Stimulated activated CD4-positive, alpha-beta T cell treated with anti-CD3 and anti-CD28 coated beads, Interleukin-15, amount 100 ng/mL, for 1 hour (primary cell): ENCODE data around the gene VEZF1.
A peak's percentile ranks its signal among the peaks of the same experiment; 100 is the strongest.
"Not testable (repeated sequence)": the region's sequence is repeated elsewhere in the genome, so short reads cannot be mapped to it uniquely, and the experiment has no call there.

Source experiments
- DNase-seq, 2 donors: peaks; one replicate each; pipeline ENCODE4 v3.0.0-alpha.2; 2020; ENCODE audit warnings: low read depth in 1 of 2, low spot score in 1 of 2

Gene VEZF1

DNA sequence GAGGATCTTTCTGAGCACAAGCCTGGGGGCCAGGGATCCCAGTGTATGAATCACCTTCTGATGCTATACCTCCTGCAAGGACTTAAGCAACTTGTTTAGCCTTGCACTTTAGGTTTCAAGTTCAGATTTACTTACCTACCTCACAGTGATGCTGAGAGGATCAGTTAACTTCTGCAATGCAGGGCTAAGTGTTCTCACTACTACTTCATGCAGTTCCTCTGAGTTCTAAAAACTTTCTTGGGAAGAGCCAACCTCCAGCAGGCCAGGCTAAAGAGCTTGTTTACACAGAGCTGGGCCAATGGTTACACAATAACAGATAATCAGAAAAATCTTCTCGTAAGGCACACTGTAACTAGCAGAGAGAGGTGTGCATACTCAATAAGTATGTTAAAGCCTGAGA lies 13.0 kb downstream of the VEZF1 start:
- no peak for DNase-seq

DNA sequence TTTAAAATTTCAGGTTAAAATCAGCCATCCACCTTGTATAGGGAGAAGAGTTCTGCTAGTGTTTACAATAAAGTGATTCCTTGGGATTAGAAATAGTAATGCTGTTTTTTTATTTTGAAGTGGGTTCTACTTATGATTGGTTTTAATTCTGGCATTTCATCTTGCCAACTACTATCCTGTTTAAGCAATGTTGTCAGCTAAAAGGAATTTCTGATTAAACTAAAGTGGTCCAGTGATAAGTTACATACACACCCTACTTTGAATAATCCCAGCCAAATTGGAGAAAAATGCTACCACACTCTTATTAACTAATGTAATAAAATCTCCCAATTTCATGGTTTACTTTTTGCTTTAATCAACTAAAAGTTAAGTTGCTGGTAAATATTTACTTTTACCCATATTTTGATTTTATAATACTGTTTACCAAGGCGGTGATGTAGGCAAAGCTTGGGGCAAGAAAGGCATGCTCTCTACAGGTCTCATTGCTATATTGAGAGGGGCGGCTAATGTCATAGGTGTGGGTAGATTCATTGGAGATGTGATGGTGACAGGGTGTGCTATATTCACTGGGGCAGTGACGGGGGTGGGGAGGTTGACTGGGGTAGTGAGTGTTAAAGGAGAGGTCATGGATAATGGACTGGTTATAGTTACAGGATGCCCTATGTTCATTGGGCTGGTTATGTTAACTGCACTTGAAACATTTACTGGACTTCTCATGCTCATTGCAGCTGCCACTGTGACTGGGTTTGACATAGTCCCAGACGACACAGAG lies 13.8 kb downstream of the VEZF1 start:
- not testable (repeated sequence) for DNase-seq

DNA sequence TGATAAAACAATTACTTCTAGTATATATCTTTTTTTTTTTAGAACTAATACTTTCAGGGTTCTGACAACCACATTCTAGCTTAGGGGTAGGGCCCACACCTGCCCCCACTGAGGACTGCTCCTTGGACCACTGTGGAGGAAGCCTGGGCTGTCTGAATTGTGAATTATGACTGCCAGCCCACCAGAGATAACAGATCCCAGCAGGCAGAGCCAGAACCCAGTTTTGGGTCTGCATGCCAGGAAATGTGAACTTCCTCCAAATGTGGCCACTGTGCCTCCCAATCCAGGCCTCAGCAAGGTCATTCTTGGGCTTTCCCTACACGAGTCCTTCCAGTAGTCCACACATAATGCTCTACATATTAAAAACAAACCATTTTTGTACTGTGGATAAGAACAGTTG lies 15.9 kb downstream of the VEZF1 start:
- no peak for DNase-seq

DNA sequence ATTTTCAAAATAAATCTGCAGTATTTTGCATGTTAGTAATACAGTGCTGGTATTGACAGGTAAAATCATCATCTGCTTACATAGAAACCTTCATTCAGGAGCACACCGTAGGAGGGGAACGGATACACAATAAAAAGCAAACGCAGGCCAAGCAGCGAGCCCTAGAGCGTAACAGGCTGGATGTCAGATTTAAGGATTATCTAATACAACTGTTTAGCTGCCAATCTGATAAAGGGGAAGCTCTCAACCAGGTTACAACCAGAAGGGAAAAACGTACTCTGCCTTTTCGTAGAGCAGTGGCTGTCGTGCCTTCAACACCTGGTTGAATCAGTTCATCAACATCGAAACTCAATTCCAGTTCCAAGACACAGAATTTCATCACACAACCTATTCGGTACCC lies 16.5 kb downstream of the VEZF1 start:
- no peak for DNase-seq

DNA sequence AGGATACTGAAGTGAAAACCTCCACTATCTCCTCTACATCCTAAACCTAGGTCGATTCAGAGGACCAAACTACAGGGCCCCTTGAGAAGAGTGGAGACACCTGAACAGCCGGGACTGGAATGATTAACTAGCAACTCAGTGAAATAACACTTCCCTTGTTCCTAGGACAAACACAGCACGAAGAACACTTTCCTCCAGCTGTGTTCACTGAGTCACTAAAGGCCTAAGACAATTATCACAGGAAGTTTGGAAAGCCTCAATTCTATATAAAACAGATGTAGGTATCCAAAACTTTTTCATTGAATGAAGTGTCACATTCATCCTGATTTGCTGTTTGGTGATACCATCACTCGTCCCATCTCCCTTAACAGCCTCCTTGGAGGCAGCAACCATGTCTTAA lies 17.3 kb downstream of the VEZF1 start:
- DNase-seq: no peak

DNA sequence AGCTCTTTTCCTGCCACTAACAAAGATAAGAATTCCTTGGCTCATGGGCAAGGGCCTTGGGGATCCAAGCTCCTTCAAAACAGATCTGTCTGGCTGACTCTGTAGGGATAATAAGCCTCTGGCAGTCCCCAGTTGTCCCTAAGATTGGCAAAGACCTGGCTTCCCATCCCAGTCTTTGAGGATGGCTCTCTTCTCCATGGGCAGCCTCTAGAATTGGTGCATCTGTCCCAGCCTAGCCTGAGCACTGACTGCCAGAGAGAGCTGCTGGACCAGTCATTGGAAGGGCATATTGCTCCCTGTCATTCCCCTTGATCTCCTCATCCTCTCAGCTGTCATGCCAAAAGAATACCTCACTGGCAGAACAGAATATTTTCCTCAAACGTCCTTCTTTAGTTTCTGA lies 19.6 kb downstream of the VEZF1 start:
- no peak for DNase-seq

DNA sequence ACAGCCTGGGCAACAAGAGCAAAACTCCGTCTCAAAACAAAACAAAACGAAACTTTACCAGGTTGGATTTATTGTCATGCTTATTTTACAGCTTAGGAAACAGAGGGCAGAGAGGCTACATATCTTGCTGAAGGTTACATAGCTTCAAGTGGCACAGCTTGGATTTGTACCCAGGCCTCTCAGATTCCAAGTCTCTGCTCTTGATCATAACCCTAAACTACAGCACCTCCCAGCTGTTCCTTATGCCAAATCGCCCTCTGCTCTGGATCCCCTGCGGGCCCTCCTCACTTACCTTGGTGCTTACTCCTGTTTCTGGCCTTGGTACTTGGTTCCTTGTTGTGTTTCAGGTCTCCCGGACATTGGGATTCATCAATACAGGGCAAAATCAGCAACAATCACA lies 21.2 kb downstream of the VEZF1 start:
- no peak for DNase-seq

DNA sequence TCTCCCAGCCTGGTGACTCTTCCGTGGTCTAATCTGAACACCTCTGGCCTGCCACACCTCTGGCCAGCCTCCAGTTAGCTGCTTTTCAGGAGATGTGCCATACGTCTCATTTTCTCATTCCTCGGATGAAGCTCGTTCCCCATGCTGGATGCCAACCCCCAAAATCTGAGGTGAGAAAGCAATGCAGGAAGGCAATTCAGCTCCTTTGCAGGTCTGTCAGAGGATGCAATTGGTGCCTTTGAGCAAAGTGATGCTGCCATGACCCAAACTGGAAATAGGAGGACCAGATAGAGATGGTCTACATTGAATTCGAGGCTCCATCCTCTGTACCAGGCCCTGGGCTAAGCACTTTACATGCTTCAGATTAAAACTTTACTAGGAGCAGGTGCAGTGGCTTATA lies 21.8 kb downstream of the VEZF1 start:
- no peak for DNase-seq

DNA sequence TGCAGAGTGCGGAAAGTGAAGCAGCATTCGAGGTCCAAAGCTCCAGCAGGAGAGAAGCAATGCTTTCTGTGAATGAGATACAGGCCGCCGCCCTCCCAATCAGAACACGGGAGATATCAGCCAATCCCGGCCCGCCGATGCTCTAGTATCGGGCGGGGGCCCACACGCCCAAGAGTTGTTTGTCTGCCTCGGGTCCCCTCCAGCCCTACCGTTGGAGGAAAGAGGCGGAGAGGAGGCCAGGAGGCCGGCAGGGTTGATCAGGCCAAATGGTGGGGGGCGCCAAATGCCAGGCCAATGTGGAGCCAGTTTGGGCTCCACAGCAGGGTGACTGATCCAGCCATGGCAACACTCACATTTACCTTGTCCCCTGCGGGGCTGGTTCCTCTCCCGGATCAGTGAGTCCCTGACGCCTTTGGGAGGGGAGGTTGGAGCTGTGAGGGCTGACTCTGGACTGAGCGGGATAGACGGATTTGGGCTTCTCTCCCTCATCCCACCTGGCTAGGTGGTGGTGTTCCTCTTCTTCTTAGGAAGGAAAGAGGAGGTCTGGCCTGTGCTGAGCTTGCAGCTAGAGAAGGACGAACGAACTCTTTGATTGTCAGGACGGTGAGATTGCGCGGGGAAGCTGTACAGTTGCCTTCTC lies 22.4 kb downstream of the VEZF1 start:
- DNase-seq: no peak

DNA sequence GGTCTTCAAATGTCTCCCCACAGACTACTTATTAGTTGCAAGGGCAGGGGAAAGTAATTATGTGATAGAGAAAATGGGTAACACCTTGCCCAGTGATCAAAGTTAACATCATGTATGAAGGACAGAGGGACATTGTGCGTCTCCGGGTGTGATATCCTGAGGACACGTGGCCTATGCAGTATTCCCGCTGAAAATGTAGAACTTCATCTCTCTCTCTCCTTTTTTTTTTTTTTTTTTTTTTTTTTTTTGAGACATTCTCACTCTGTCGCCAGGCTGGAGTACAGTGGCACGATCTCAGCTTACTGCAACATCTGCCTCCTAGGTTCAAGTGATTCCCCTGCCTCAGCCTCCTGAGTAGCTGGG lies 24.9 kb downstream of the VEZF1 start:
- no peak for DNase-seq

DNA sequence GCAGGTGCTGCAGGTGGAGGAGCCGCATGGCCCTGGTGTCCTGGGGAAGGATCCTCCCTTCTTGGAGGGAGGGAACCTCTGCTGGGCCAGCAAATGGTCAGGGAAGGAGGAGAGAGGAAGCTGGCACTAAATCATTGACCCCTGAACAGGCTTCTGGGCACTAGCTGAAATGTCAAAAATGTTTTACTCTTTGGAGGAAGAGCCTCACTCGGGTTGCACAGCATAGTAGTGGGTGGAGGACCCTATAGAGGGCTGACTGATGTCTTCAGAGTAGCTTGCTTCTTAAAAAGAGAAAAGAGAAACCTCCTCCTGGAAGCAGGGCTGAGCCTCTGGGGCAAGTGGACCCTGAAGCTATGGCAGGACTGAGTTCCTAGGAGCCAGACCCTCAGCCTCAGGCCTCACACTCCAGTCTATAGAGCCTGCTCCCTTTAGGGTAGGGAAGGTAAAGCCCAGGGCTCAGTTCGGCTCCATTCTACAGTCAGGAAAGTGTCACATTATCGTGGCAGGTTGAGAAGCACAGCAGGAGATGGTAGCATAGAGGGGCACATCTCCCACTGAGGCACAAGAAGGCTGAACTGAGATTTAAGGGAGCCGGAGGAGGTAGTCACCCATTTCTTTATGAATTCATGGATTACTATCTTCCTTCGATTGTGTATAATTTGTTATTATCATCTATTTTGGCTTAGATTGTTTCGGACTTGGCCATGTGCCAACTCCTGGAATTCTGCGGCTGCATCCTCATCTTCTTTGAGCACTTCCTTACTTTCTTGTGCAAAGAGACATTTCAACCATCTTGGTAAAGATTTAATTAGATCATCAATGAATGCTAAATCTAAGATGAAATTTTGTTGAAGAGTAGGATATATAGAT lies 25.5 kb downstream of the VEZF1 start:
- DNase-seq: no peak

DNA sequence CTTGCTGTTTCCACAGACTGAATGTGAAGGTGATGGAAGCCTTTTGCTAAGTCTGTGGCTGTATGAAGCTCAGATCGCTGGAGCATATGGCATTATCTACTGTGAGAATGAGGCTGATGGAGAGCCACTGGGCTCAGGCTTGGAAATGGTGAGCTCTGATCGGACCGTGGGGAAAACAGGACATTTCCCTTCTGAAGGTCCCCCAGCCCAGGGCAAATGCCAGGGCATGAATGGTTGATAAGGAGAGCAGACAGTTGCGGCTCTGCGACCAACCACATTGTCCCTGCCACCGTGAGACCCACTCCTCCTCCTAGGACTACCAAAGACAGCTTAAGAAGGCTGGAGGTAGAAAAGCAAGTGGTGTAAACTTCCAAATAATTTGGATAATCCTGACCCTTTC lies 28.1 kb downstream of the VEZF1 start:
- DNase-seq: no peak

DNA sequence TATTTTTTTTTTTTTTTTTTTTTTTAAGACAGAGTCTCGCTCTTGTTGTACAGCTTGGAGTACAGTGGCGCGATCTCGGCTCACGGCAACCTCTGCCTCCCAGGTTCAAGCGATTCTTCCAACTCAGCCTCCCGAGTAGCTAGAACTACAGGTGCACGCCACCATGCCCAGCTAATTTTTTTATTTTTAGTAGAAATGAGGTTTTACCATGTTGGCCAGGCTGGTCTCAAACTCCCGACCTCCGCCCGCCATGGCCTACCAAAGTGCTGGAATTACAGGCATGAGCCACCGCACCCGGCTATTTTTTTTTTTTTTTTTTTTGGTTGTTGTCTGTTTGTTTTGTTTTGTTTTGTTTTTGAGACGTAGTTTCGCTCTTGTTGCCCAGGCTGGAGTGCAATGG lies 29.7 kb downstream of the VEZF1 start:
- DNase-seq: not testable (repeated sequence)

DNA sequence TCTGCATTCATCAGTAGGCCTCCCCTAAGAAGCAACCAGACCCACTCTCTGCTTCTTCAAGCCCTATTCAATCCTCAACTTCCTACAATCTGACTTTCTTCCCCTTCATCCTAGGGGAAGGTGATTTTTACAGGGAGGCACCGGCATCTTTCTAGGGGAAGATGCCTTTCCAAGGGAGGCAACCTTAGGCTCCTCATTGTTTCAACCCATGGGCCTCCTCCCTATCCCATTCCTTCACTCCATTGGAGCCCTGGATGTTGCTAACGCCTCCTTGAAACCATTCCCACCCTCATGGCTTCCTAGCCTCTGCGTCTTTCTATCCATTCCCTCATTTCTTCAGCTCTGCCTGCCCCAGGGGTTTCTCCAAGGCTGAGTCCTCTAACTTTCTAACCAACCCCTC lies 30.2 kb downstream of the VEZF1 start:
- no peak for DNase-seq

DNA sequence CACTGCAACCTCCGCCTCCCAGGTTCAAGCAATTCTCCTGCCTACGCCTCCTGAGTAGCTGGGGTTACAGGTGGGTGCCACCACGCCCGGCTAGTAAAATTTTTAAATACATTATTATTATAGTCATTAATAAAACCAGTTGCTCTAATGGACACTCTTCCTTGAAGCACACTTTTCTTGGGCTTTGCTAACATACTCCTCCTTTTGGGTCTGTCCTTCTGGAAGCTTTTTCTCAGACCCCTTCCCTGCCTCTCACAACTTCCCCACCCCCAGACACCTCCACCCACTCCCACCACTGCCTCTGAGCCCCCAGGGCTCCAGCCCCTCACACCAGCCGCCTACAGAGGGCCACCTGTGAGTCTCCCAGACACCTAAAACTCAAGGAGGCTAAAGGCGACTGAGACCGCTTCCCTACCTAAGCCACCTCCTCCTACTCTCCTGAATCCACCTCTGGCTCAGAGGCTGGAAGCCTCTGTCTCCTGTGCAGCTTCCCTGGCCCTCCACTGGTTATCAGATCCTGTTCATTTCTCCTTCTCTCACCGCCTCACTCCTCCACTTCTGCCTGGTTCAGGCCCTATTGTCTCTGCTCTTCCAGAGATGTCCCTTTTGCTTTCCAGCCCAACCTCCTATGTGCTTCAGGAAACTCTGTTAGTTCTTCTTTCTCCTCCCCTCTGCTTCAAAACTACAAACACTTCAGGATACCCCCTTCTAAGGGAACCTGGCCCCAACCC lies 30.8 kb downstream of the VEZF1 start:
- no peak for DNase-seq

DNA sequence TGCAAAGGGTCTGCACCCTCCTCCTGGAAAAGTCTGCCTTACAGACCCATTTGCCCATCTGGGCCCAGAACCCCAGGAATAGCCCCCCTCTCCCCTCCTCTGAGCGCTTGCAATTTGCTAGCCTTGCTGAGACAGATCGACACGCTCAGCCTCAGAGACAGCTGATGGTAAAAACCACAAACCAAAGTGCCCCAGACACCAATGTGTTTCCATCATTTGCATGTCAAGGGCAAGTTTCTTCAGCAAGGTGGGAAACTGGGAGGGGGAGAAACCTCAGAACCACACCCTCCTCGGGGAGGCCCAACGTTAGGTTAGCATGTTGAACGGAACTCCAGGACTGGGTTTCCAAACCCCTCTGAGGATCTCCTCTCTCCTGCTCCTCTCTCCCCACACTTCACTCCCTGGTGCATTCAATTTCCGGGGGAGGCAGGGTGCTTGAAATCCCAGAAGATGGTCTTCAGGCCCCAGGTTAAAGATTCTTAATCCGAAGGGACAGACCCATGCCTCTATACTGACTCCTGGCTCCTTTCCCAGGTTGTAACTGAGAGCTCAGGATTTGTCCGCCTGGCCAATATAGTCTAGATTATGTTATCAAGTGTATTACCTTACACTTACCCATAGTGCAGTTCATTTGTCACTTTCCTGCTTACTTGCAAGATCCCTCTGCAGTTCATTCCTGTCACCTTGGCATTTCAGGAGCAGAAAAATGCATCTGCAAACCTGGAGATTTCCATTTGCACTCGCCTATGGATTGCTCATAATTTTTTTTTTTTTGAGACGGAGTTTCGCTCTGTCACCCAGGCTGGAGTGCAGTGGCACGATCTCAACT lies 31.5 kb downstream of the VEZF1 start:
- DNase-seq: no peak

DNA sequence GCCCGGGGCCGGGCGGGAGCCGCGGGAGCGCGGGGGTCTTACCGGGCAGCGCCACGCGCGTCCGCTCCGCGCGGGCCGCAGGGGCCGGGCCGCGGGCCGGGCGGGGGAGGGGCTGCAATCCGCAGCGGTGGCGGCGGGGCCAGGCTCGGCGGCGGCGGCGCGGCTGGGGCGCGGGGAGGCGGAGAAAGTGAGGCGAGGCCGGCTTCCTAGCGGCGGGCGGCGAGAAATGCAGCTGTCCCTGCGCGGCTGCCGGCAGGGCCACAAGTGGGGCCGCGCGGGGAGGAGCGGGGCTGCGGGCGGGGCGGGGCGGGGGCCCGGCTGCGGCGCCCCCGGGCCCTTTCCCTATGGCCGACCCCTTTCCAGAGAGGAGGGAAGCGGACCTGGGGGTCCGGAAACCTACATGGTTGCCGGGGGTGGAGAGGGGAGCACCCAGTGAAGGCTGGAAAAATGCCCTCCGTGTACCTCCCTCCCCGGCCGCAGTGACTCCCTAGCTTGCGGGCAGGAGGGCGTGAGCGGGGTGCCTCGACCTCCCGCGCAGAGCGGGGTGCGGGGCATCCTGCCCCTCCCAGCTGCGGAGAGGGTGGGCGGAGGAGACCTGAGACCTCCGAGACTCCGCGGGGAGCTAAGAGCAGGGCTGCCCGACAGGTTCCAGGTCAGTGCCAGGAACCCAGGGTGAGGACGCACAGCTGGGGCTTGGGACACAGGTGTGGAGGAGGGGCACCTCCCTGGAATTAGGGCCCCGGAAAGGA lies 32.7 kb downstream of the VEZF1 start, which contains the start of gene CUEDC1:
Gene CUEDC1 (minus strand): TSS at position 230 of the 749 bp plus-strand sequence. CDS start 69,848 bp downstream, outside the sequence.
- DNase-seq: peak; percentile 26 to 60

DNA sequence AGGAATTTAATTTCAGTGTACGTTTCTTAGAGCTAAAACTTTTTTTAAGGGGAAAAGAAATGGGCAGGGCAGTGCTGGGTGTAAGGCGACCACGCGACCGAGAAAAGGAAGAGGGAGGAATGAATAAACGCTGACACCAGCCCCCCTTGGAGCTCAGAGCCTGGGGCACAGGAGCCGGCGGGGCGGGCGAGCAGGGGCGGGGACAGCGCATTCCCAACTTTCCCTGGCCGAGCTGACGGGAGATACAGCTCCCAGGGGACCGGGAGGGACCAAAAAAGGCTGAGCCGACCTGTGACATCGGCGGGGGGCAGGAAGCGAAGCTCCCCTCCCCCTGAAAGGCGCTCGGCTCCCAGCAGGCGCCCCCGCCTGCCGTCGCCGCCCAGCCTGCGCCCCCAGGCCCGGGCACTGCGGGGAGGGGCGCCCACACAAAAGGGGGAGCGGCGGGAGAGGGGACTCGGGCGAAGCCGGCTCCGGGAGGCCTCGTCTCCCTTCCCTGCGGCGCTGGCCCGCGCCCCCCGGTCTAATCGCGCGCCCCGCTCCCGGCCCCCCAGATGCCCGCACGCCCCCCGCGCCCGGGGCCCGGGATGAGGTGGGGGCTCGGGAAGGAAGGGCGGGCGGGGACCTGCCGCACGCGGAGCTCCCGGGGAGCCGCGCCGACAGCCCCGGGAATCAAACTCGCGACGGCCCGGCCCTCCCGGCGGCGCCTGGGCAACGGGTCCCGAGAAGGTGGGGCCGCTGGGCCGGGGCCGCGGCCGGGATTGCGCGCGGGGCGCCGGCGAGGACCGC lies 33.5 kb downstream of the VEZF1 start:
- no peak for DNase-seq
